ENCODE data around the gene CFAP69. TPM values are rescaled to one million over a fixed set of nuclear protein-coding genes. Genes with fewer than 3 reads are reported as not detected.
"Not testable (repeated sequence)": the region's sequence is repeated elsewhere in the genome, so short reads cannot be mapped to it uniquely, and the experiment has no call there.

CFAP69 gene
- total RNA-seq, 1 donor from 2014 or later = 1.7 TPM

DNA sequence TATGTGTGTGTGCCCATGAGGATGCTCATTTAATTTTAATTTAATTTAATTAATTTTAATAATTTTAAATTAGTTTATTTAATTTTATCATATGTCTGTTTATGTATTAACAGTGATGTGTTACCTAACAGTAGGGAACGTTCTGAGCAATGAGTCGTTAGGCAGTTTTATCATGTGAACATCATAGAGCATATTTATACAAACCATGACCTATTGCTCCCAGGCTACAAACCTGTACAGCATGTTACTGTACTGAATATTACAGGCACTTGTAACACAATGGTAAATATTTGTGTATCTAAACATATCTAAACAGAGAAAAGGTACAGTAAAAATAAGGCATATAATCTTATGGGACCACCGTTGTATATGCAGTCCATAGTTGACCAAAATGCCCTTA, 13.7 kb upstream of the CFAP69 start:
- no peak for DNase-seq (ENCODE audit: low spot score)
- ATAC-seq = no peak

DNA sequence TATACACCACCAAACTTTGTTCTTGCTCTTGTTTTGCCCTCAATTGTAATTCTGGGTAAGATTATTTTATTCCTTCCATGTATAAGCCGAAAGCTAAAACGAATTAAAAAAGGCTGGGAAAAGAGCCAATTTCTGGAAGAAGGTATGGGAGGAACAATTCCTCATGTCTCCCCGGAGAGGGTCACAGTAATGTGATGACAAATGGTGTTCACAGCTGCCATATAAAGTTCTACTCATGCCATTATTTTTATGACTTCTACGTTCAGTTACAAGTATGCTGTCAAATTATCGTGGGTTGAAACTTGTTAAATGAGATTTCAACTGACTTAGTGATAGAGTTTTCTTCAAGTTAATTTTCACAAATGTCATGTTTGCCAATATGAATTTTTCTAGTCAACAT, 12.5 kb upstream of the CFAP69 start:
- ATAC-seq (no peak), DNase-seq (ENCODE audit: low spot score) (no peak)

DNA sequence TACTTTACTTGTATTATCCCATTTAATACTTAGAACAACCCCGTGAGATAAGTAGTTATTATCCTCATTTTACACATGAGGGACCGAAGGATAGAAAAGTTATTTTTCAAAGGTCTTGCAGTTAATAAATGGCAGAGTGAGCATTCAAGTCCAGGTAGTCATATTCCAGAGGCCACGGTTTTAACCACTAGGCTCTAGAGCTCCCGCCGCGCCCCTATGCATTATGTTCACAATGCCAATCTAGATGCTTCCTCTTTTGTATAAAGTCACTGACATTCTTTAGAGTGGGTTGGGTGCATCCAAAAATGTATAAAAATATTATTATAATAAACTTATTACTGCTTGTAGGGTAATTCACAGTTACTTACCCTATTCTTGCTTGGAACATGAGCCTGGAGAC, 11.4 kb upstream of the CFAP69 start:
- no peak for DNase-seq (ENCODE audit: low spot score)
- ATAC-seq = no peak

DNA sequence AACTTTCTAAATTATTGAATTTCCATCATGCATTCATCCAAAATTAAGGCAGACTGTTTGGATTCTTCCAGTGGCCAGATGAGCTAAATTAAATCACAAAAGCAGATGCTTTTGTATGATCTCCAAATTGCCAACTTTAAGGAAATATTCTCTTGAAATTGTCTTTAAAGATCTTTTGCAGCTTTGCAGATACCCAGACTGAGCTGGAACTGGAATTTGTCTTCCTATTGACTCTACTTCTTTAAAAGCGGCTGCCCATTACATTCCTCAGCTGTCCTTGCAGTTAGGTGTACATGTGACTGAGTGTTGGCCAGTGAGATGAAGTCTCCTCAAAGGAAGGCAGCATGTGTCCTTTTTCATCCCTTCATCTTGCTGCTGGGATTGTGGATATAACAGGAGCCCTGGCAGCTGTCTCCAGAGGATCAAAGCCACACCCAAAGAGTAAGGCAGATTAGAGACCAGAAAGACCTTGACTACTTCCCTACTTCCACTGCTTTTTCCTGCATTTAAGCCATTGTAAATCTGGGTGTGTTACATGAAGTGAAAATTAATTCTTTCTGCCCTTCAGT, 8.2 kb upstream of the CFAP69 start:
- DNase-seq (ENCODE audit: low spot score) = no peak
- no peak for ATAC-seq

DNA sequence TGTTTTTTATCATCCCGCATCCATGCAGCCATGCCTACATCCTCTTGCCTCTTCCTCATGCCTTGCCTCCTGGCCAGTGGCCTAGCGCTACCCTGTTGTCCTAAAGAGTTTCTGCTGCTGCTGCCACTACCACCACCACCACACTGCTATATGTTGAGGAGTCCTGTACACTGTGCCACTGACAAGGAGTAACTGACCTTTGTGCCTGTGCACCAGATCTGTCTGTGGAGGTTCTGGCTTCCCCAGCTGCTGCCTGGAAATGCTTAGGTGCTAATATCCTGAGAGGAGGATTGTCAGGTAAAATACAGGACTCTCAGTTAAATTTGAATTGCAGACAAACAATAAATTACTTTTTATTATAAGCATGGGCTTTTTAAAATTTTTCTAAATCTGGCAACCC, 7.0 kb upstream of the CFAP69 start:
- DNase-seq (ENCODE audit: low spot score) (no peak), ATAC-seq (no peak)

DNA sequence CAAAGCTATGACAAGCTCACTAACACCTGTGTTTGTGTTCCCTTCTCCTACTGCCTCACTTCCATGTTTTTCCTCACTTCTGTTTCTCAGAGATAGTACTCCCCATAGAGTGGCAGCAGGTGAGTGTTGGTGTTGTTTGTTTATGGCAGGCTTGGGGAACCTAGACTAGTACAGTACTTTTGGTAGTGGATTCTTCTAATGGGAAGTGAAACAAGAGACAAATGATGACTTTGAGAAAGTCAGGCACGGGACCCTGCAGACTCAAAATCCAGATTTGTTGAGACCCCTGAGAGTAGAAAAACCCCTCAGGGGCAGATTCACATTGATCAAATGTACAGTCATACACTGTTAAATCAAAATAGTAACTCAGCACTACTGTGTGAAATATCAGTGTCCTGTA, 6.4 kb upstream of the CFAP69 start:
- no peak for DNase-seq (ENCODE audit: low spot score)
- no peak for ATAC-seq

DNA sequence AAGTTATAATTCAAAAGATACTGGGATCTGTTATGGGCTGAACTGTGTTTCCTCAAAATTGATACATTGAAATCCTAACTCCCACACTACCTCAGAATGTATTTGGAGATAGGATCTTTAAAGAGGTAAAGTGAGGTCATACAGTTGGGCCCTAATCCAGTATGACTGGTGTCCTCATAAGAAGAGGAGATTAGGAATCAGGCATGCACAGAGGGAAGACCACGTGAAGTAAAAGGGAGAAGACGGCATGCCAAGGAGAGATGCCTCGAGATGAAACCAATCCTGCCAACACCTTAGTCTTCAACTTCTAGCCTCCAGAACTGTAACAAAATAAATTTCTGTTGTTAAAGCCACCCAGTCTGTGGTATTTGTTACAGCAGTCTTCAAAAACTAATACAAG, 5.9 kb upstream of the CFAP69 start:
- no peak for ATAC-seq
- no peak for DNase-seq (ENCODE audit: low spot score)

DNA sequence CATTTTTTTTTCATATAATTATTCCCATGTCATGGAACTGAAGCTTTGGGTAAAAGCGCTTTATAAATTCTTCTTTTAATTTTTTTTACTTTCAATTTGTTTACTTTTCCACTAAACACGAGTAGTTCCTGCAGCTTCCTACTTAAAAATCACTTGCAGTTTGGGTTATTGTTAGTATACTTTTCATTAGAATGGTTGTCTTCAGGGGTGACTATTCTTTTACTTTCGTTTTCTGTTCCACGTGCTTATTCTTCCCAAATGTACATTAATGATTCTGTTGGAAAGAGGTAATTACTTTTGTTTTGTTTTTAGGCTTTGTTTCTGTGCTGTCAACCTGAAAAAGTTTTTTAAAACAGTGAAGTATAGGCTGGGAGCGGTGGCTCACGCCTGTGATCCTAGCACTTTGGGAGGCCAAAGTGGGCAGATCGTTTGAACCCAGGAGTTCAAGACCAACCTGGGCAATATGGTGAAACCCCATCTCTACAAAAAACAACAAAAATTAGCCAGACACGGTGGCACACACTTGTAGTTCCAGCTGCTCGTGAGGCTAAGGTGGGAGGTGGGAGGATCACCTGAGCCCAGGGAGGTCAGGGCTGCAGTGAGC, 5.2 kb upstream of the CFAP69 start:
- DNase-seq (ENCODE audit: low spot score) = no peak
- ATAC-seq = peak; percentile 46

DNA sequence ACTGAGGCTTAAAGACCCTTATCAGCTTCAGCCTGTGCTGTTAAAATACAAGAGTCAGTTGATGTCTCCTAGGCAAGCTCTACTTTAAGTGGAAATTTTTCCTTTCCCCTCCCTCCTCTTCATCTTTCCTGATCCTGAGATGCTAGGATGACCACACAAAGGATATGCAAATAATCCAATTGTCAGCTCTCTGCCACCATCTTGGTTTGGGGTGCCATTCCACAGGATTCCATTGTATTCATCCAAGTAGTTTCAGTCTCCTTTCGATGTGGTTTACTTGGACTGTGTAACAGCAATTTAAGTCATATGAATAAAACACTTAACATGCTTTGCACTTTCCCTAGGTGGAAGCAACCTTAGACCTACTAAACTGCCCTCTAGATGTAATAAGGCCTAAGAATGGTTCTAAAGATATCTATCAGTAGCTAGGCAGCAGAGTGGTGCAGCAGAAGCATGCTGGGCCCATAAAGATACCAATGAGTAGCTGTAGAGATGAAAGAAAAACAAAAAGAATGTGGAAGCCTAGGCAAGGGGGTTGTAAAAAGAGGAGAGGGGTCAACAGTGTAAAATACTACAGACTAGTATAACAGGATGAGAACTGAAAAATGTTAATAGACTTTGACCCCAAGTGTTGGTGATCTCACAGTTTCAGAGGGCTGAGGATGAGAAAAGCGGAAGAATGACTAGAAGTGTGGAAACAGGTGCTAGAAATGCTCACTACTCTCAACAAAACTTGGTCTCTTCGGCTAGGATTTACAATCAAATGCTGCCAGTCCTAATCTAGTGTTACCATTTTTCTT, 2.4 kb upstream of the CFAP69 start:
- no peak for ATAC-seq

DNA sequence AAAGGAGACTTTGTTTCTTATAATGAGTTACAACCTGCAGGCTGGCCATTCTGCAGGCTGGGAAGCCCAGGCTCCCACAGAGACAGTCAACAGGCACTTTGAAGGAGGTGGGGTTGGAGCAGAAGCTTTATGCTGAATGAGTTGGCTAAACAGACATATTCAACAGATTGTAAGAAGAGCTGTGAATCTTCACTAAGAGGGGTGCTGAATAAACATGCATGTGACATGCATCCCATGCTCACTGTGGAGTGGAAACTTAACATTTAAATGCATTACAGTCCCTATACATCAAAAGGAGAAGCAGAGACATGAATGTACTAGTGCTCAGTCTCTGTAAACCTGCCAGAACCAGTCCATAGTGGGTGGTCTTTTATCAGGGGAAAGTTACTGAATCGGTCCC, 1.4 kb upstream of the CFAP69 start:
- ATAC-seq (no peak), DNase-seq (ENCODE audit: low spot score) (no peak)

More for the DNA sequence above, 2.4 kb upstream of the CFAP69 start:
- no peak for DNase-seq (ENCODE audit: low spot score)

DNA sequence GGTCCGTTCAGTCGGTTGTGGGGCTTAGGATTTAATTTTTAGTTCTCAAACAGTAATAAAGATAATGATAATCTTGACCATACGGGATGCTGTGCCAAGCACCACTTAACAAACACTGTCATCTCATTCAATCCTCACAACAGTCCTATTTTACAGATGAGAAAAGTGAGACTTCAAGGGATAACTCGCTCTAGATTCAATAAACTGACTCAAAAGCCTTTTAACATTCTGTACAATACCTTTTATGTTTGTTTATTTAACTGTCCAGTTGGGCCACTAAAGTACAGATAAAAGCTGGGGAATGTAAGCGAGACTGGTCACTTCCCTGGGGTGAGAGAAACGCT, 437 bp upstream of the CFAP69 start:
- no peak for DNase-seq (ENCODE audit: low spot score)
- ATAC-seq = no peak

DNA sequence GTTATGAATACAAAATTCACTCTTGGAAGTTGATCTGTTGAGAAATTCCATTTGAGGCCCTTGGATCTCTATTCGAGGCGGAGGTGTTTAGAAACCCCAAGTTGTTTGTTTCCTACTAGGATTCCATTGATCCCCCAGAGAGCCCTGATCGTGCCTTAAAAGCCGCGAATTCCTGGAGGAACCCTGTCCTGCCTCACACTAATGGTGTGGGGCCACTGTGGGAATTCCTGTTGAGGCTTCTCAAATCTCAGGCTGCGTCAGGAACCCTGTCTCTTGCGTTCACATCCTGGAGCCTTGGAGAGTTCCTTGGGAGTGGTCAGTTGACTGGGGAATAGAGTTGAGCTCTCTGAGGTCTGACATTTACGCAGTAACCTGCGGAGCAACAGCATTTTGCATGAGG, 1.2 kb downstream of the CFAP69 start:
- ATAC-seq = no peak
- DNase-seq (ENCODE audit: low spot score) = no peak

DNA sequence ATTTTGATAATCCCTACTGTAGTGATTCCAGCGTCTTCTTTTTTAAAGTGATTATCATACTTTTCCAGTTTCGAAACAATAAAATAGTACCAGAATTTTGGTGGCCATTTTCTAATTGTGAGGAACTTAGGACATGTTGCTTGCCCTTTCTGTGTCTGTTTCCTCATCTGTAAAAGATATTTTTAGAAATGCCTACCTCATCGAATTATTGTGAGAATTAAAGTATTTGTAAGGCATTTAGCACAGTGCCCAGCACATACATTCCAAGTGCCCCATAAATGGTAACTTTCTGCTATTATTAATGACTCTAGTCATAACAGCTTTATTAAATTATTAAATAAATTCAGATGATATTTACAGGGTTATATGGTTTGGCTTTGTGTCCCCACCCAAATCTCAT, 3.7 kb downstream of the CFAP69 start:
- no peak for ATAC-seq
- no peak for DNase-seq (ENCODE audit: low spot score)

DNA sequence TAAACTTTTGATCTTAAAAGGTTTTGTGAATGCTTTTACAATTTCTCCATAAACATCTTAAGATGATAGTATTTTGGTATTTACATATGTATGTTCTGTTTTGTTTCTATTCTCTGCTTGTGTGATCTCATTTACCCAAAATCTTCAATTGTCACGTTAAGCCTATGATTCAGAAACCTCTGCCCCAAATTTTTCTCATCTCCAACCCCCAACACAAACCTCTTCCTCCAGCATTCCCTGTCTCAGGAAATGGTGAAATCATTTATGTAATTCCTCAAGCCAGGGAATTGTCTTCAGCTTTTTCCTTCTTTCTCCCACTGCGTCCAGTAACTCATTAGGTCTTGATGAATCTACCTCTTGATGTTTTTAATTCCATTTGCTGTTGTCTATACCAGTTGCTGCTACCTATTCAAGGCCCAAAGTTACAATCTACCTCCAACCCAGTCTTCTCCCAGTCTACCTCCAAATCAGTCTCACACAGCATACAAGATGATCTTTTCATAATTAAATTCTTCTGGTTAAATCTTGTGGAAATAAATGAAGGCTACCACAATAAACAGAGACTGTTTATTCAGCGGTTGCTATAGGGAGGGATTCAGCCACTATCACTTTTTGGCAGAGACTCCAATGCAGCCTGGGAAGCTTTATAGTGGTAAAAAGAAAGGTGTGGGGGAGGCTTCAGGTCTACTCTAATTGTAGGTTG, 5.8 kb downstream of the CFAP69 start:
- ATAC-seq (no peak), DNase-seq (ENCODE audit: low spot score) (no peak)

DNA sequence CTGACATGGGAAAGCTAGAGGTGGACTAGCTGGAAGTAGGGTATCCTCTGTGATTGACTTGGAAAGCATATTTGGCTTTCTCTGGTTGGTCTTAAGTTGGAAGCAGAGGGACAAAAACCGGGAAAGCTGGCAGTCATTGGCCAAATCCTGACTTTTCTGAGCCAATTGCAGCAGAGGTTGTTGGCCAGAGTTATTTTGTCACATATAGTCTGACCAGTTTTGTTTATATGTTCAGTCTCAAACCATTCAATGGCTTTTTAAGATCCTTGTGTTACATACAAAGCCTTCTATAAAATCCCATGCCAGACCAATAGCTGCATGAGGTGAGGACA, 6.3 kb downstream of the CFAP69 start:
- no peak for ATAC-seq
- no peak for DNase-seq (ENCODE audit: low spot score)

DNA sequence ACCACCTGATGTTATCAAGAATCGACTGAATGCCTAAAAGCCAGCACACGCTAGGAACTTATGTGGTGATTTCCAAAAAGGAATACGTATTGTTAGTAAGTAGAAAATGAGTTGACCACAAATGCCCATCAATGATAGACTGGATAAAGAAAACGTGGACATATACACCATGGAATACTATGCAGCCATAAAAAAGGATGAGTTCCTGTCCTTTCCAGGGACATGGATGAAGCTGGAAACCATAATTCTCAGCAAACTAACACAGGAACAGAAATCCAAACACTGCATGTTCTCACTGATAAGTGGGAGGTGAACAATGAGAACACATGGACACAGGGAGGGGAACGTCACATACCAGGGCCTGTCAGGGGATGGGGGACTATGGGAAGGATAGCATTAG, 11.0 kb downstream of the CFAP69 start:
- not testable (repeated sequence) for DNase-seq (ENCODE audit: low spot score); ATAC-seq

DNA sequence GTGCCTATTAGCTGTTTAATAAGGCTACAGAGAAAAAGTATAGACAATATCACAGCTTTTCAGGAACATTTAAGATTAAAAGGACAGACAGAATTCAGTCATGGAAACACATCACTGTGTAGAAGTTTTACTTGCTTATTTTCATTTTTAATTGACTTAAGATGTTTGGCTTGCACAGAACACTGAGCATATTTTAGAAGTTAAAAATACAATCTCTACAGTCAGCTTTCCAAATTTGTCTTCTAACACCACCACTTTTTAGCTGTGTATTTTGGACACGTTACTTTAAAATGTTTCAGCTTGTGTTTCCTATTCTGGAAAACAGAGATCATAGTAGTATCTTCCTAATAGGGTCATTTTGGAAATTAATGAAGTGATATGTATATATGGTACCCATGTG, 11.8 kb downstream of the CFAP69 start:
- ATAC-seq (no peak), DNase-seq (ENCODE audit: low spot score) (no peak)

DNA sequence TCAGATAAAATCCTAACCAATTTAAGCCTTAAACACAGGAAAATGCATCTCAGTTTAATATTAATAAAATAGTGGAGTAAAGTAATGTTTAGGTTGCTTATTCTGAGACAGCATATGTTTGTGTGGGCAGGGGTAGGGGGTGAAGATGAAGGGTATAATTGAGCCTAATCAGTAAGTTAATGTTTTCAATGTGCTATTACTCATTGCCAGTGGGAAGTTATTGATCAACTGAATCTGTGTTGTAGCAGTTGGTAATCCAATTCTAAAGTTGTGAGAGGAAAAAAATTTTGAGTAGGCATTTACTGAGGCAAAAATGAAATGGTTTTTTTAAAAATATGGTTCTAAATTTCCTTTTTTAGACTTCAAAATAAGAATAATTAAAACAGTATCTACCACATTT, 16.5 kb downstream of the CFAP69 start:
- ATAC-seq = no peak
- DNase-seq (ENCODE audit: low spot score) = no peak

DNA sequence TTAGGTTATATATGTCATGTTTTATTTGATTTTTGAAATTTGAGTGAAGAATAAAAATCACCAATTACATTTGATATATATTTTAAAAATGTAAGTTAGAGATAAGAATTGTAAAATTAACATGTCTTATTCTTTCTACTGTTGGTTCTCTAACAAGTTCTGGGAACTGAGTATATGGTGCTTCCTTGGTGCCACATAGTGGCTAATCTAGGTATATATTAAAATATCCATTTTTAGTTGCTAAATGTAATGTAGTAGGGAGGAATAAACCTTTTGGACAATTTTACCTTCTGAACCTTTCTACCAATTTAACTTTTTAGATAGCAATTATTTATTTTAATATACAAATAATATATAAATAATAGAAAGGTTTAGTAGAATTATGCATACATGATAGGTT, 17.5 kb downstream of the CFAP69 start:
- ATAC-seq (peak; percentile 87), DNase-seq (ENCODE audit: low spot score) (no peak)

DNA sequence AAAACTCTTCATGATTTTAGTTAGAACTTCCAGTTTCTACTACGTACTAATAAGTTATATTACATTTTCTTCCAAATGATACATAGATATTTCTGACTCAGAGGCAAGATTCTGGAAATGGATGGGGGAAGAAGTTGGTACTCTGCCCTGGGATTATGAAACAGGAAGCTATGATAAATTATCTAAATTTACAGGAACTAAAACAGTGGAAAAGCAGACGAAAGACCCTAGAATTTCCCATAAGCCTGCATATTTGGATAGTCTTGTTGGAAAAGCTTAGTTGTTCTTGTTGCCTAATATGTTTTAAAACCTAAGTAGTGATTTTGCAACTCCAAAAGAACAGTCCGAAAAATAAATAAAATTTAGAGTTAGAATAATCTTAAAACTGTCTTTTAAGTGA, 21.8 kb downstream of the CFAP69 start:
- no peak for DNase-seq (ENCODE audit: low spot score)
- no peak for ATAC-seq

DNA sequence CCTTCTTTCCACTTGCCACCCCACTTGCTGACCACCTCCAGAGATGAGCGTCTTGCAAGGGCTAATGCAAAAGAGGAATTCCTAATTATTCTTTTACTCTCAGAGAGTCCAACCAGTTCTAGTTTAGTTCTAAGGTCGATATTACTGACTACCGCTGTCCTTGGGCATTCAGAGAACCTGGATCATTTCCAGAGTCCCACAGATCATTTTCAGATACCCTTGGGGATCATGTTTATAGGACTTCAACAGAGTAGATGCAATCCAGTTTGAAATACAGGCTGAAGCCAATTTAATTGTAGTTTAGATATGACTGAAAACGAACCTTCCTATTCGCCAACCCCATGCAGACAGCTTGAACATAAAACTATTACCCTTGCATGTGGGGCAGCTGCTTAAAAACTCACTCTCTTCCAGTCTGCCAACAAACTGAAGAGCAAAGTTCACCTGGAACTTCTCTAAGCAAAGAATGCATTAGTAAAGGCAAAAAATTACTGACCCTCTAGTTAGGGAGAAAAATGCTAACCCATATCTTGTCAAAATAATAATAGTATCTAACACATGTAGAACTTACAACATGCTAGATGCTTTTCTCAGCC, 22.4 kb downstream of the CFAP69 start:
- ATAC-seq = peak; percentile 84
- no peak for DNase-seq (ENCODE audit: low spot score)

DNA sequence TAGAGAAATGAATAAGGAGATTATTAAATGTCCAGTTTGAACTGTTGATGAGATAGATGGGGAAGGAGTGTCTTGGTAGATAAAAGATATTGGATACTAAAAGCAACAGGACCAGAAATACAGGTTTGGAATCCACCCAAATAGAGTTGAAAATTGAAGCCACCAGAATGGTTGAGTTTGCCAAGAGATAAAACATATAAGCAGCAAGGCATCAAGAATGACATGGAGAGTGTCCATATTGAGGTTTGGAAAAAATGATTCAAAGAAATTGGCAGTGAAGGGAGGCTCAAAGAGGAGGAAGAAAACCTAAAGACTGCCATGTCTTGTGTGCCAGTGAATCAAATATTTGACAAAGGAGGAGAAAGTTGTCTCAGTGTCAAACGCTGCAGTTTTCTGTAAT, 24.2 kb downstream of the CFAP69 start:
- no peak for DNase-seq (ENCODE audit: low spot score)
- ATAC-seq = no peak
